Fibroblast of lung (primary cell): ENCODE data around the gene MMADHC. TPM values are rescaled to one million over a fixed set of nuclear protein-coding genes. Genes with fewer than 3 reads are reported as not detected.

Experiments used
- DNase-seq, 2 donors: peaks; one replicate each; pipeline versions ENCODE4 v3.0.0 to v3.0.0-alpha.2; 2010; ENCODE audit warnings: low read depth in 2 of 2
- H2AFZ ChIP-seq: 2 replicates; pipeline ENCODE4 v1.5.1; 2012; ENCODE audit warnings: low read length, control low read depth, inconsistent platforms
- H3K27ac ChIP-seq: 2 replicates; pipeline ENCODE4 v1.5.1; 2011; ENCODE audit warnings: low read length, control low read depth; ENCODE audit not compliant: insufficient read depth
- H3K27me3 ChIP-seq: 2 replicates; pipeline ENCODE4 v1.5.1; 2011; ENCODE audit warnings: mild to moderate bottlenecking, low read length; ENCODE audit not compliant: control insufficient read depth, insufficient read depth
- H3K36me3 ChIP-seq: 2 replicates; pipeline ENCODE4 v1.5.1; 2011; ENCODE audit warnings: low read length; ENCODE audit not compliant: control insufficient read depth, insufficient read depth
- H3K4me1 ChIP-seq: 2 replicates; pipeline ENCODE4 v1.5.1; 2011; ENCODE audit warnings: low read length; ENCODE audit not compliant: control insufficient read depth, insufficient read depth; ENCODE audit errors: extremely low read depth
- H3K4me2 ChIP-seq: 2 replicates; pipeline ENCODE4 v1.5.1; 2011; ENCODE audit warnings: low read length, control low read depth; ENCODE audit not compliant: insufficient read depth; ENCODE audit errors: extremely low read depth
- H3K4me3 ChIP-seq, 4 experiments: fragments of 200-600 bp in 1 of 4; sonication (generic) in 1 of 4; replicated peaks in 1 of 4; 2 replicates each; pipeline ENCODE4 v1.5.1; 2011 to 2016; ENCODE audit warnings: low read length in 4 of 4, low read depth in 3 of 4, mild to moderate bottlenecking in 3 of 4, control low read depth in 2 of 4, inconsistent platforms in 1 of 4, mixed read lengths in 1 of 4; ENCODE audit not compliant: insufficient read depth in 1 of 4; ENCODE audit errors: control extremely low read depth in 1 of 4
- H3K79me2 ChIP-seq: 2 replicates; pipeline ENCODE4 v1.5.1; 2012; ENCODE audit warnings: mild to moderate bottlenecking, low read length, inconsistent platforms; ENCODE audit not compliant: control insufficient read depth, insufficient read depth
- H3K9ac ChIP-seq: 2 replicates; pipeline ENCODE4 v1.5.1; 2011; ENCODE audit warnings: mild to moderate bottlenecking, low read length, control low read depth; ENCODE audit not compliant: insufficient read depth
- H3K9me3 ChIP-seq: 2 replicates; pipeline ENCODE4 v1.5.1; 2012; ENCODE audit warnings: low read depth, low read length; ENCODE audit not compliant: control insufficient read depth, insufficient read depth
- H4K20me1 ChIP-seq: 2 replicates; pipeline ENCODE4 v1.5.1; 2011; ENCODE audit warnings: low read length; ENCODE audit not compliant: control insufficient read depth, insufficient read depth; ENCODE audit errors: extremely low read depth
- CTCF ChIP-seq, 2 donors: IDR thresholded peaks in 1 of 2; conservative IDR thresholded peaks in 1 of 2; 1 replicate in 1 of 2; 2 replicates in 1 of 2; pipeline ENCODE4 v1.5.1; 2011 to 2012; ENCODE audit warnings: low read length in 2 of 2, control low read depth in 1 of 2, inconsistent platforms in 1 of 2, low read depth in 1 of 2, mild to moderate bottlenecking in 1 of 2
- EZH2 ChIP-seq: IDR thresholded peaks from 2 replicates; pipeline ENCODE4 v1.5.1; 2012; ENCODE audit warnings: low read length, control low read depth, mild to moderate bottlenecking; ENCODE audit errors: missing control alignments
- polyA plus RNA-seq, 2 donors: library from polyadenylated mRNA; depleted of rRNA in 1 of 2; stranded (reverse) in 1 of 2; unstranded in 1 of 2; fragments of >200 nt; gene quantifications; 2 replicates each; pipeline ENCODE4 v1.2.1, GENCODE V29; 2011 to 2012; ENCODE audit warnings: missing spikeins in 1 of 2
- total RNA-seq: library from RNA; depleted of rRNA; stranded (reverse); fragments of >200 nt; gene quantifications from 2 replicates; pipeline ENCODE4 v1.2.1, GENCODE V29; 2014

The MMADHC gene
- total and polyA plus RNA-seq, 2 donors (not counting 1 experiment from before 2014, with no cell fraction given) = 156 to 173 TPM

GRCh38 chr2:149587950-149588487 lies 444 bp upstream of the MMADHC start:
- Histone ChIP-seq H3K27ac (peak overlapping the region; percentile 98), H3K9ac (peak overlapping the region; percentile 94), H4K20me1 (no peaks in the 10 kb centered on the region), H3K4me1 (peaks cover 2% of the 10 kb centered on the region), H3K79me2 (peaks cover 41% of the 10 kb centered on the region), H3K36me3 (no peaks in the 10 kb centered on the region), H3K4me2 (peak overlapping the region; percentile 88), H2AFZ (peak overlapping the region; percentile 98), H3K9me3 (no peaks in the 10 kb centered on the region), H3K4me3 (peak overlapping the region; percentile 68 to 99 (median 82)), H3K27me3 (no peaks in the 10 kb centered on the region)
- TF ChIP-seq EZH2 (no peak), CTCF (conservative IDR thresholded peaks at IDR 0.05 in 1 of 2, IDR thresholded peaks at IDR 0.05 in 1 of 2; ENCODE audit: low read depth in 1 of 2, low read length in 2 of 2) (no peak)
- peak in 1 of 2 donors; percentile 5 for DNase-seq

- Histone ChIP-seq H3K79me2 (peaks cover 45% of the 10 kb centered on the region), H4K20me1 (no peaks in the 10 kb centered on the region), H3K27me3 (no peaks in the 10 kb centered on the region), H3K4me1 (peaks cover 2% of the 10 kb centered on the region), H3K36me3 (peaks cover 2% of the 10 kb centered on the region), H2AFZ (peak overlapping the region; percentile 80), H3K4me3 (peak overlapping the region; percentile 68 to 99 (median 82)), H3K9me3 (no peaks in the 10 kb centered on the region), H3K9ac (peak overlapping the region; percentile 94), H3K4me2 (peak overlapping the region; percentile 68), H3K27ac (peak overlapping the region; percentile 98)
- TF ChIP-seq CTCF (conservative IDR thresholded peaks at IDR 0.05 in 1 of 2, IDR thresholded peaks at IDR 0.05 in 1 of 2; ENCODE audit: low read depth in 1 of 2, low read length in 2 of 2) (no peak), EZH2 (no peak)
- peak in 1 of 2 donors; percentile 3 for DNase-seq
Observed at GRCh38 chr2:149586898-149587219, 716 bp downstream of the MMADHC start.

- Histone ChIP-seq H4K20me1 (no peaks in the 10 kb centered on the region), H3K9ac (no peak overlapping the region), H2AFZ (no peak overlapping the region), H3K4me2 (peak overlapping the region; percentile 68), H3K4me1 (peaks cover 2% of the 10 kb centered on the region), H3K4me3 (peak overlapping the region; percentile 68 to 99 (median 82)), H3K36me3 (peaks cover 2% of the 10 kb centered on the region), H3K79me2 (peaks cover 45% of the 10 kb centered on the region), H3K27ac (no peak overlapping the region), H3K9me3 (no peaks in the 10 kb centered on the region), H3K27me3 (no peaks in the 10 kb centered on the region)
- TF ChIP-seq EZH2 = no peak
- TF ChIP-seq CTCF (conservative IDR thresholded peaks at IDR 0.05 in 1 of 2, IDR thresholded peaks at IDR 0.05 in 1 of 2; ENCODE audit: low read depth in 1 of 2, low read length in 2 of 2) = no peak
- no peak for DNase-seq
Observed at GRCh38 chr2:149586063-149586462, 1.5 kb downstream of the MMADHC start.
